NCI-H2171 (cell line): ENCODE measurements around the gene KRT83.
"Not testable (repeated sequence)": the region's sequence is repeated elsewhere in the genome, so short reads cannot be mapped to it uniquely, and the experiment has no call there.

Source experiments
- DNase-seq: peaks from one replicate; lab custom pipeline; 2025; lab: John Stamatoyannopoulos, UW

Gene KRT83

DNA sequence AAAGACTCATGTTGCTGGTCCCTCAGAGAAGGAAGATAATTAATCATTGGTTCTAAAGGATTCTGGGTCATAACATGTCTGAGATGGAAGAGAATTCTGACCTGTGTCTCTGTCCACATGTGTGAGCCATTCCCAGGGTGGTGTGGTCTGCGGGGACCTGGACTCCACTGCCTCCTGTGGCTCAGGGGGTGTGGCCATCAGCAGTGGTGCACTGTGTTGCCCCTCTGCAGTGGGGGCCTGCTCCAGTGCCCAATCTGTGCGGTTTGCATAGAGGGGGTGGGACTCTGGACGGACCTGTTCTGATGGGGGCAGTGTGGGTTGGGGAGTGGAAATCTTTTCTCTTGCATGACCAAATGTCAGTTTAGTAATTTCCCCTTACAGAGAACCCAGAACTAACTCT, 32.6 kb upstream of the KRT83 start:
- no peak for DNase-seq

DNA sequence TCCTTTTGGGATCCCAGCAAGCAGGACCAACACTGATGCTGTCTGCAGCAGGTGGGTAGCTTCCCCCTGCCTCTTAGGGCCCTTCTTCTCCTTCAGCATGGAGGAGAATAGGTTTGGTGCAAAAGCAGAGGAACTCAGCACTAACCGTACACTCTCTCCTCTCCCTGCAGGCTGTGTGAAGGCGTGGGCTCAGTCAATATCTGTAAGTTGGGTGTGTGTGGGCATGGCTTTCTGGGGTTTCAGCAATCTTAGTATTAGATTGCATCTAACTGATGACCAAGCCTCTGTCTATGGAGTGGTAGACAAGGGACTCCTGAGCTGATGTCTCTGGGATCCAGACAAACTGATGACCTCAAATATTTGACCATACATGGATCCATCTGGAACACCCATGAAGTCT, 31.8 kb upstream of the KRT83 start:
- DNase-seq = no peak

DNA sequence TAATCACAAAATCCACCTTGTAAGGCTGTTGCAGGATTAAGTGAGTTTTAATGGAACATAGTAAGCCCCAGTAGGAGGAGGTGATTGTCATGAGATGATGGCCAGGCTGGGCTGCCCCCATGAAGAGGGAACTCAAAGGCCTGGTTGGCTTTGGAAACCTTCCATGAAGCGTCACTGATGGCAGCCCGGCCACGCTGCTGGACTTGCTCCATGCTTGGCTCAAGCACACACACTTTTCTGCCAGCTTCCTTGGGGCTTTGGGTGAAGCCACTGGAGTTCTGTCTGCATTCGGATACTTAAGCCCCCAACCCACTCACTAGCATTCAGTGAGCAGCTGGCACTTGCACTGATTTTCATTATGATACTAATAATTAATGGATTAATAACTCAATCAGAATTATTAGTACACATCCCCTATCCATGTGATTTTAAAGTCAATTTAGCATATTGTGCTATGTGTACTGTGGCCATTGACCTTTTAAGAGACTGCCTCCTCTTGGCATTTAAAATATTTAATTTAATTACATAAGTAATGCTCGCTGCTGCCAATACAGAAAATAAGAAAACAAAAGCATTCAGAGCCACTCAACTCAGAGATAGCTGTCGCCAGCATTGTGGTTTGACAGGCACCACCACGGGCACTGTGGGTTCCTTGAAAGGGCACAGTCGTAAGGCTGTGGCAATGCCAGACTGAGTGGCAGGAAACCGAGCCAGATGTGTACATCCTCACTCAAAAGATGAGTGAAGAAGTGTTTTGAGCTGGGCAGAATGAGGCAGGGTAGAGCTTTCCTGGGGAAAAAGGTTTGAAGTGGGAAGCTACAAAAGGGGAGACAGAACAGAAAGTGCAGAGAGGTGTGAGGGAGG, 30.2 kb upstream of the KRT83 start:
- no peak for DNase-seq

DNA sequence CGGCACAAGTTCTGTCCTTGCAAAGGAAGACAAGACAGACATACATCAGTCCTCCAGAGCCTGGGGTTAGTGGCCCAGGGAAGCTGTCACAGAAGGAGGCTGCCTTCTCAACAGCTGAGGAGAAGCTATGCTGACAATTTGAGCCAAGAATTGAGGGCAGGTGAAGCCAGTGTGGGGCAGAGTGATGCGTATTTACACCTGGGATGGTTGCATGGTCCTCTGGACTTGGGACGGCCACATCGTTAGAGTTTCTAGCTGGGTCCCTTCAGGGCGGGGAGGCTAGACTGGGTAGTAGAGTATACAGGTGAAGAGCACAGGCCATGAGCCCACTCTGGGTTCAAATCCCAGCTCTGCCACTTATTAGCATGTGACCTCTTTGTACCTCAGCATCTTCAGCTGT, 29.6 kb upstream of the KRT83 start:
- DNase-seq = no peak

DNA sequence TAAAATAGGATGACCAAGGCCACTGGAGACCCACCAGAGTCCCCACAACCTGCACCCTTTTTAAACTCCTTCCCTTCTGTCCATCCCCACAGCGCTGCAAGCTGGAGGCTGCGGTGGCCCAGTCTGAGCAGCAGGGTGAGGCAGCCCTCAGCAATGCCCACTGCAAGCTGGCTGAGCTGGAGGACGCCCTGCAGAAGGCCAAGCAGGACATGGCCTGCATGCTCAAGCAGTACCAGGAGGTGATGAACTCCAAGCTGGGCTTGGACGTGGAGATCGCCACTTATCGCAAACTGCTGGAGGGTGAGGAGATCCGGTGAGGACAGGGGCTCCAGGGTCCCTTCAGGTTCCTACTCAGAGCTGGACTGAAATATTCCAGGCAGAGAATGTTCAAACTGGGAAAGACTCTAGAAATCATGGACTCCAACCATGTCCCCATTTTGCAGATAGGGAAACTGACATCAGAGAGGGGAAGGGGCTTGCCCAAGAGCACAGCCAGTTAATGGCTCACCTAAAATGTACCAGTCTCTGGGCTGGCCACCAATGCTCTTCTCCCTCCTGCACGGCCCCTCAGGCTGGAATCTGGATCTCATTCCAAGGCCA, 28.9 kb upstream of the KRT83 start:
- no peak for DNase-seq

DNA sequence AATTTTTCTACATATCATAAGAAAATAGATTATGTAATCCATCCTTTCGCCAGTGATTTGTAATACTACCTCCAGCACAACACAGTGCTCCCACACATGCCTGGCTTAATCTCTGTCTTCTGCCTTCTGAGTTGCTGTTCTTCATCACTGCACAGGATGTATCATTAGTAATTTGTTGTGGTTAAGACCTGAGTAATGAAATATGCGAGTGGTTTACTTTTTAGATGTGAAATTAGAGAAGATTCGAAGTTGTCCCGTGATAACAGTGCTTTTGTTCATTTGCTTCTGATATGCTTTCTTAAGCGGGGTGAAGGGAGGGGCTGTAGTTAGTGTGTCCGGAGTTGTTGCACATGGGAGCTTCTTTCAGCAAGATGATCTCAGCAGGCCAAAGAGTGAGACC, 28.0 kb upstream of the KRT83 start:
- DNase-seq = no peak

GRCh38 chr12:52347551-52348510, 26.6 kb upstream of the KRT83 start:
- DNase-seq = no peak

GRCh38 chr12:52347016-52347415, 25.8 kb upstream of the KRT83 start:
- no peak for DNase-seq

GRCh38 chr12:52346593-52346992, 25.4 kb upstream of the KRT83 start:
- DNase-seq = no peak

GRCh38 chr12:52345041-52345440, 23.8 kb upstream of the KRT83 start:
- DNase-seq = not testable (repeated sequence)

- no peak for DNase-seq
Measured at GRCh38 chr12:52344111-52344510, 22.9 kb upstream of the KRT83 start.

DNA sequence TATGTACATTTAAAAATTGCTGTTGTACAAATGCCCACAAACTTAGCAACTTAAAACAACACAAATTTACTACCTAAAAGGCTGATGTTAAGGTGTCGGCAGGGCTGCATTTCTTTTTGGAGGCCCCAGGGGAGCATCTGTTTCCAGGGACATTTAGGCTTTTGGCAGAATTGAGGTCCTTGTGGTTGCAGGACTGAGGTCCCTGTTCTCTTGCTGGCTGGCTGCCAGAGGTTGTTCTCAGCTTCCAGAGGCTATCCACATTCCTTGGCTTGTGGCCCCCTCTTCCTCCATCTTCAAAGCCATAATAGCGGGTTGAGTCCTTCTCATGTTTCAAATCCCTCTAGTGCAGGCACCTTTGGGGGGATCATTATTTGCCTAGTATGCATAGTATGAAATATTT, 22.4 kb upstream of the KRT83 start:
- no peak for DNase-seq

DNA sequence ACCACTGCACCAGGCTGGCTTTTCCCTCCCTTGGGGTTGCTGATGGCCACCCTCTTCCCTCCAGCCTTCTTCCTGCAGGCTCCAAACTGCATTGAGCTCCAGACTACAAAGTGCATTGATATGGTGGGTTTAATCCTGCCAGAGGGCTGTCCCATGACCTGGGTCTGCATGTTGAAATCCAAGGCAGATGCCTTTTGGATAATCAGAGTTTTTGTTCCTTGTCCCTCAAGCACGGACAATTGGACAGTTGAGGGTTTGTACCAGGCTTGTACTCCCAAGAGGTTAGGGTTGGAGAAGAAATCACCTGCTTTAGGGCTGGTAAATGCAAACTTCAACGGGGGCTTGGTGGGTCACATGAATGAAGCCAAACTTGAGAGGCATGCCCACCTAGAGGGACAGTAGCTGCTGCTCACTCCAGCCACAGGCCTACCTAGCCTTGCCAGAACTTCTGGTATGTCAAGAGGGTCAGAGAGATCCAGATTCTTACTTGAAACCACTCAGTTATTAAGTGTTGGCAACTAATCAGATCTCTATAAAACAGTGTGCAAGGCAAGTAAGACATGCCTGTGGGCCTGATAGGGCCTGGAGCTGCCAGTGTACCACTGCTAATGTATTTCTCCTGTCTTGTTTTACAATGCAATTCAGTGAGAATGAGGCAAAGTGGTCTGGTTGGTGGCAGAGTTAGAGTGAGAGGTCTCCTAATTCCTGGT, 21.7 kb upstream of the KRT83 start:
- no peak for DNase-seq

GRCh38 chr12:52341066-52341580, 19.9 kb upstream of the KRT83 start:
- no peak for DNase-seq

DNA sequence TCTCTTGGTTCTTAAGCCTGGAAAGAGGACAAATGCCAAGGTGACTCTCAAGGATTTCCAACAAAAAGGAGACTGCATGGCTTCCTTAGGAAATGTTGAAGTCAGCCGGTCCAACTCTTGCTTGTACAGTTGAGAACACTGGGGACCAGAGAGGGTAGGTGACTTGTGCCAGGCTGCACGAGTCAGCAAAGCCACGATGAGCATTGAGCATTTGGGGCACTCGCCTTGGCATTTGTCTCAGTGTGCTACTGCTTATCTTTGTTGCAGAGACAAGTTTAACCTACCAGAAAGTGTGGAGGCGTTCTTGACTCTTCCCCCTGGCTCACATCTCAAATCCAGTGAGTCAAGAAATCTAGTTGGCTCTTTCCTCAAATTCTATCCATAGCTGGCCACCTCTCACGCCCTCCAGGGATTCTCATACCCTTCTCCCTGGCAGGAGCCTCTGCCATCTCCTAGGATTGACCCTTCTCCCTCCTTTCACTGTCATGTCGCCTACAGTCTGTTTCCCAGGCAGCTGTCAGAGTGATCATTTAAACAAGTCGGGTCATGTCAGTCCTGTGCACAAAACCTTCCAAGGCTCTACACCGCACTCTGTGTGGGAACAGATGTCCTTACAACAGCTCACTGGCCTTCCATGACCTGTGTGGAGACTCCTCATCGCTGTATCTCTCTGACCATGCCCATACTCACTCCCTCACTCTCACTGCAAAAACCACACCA, 17.2 kb upstream of the KRT83 start:
- peak; percentile 66 for DNase-seq

DNA sequence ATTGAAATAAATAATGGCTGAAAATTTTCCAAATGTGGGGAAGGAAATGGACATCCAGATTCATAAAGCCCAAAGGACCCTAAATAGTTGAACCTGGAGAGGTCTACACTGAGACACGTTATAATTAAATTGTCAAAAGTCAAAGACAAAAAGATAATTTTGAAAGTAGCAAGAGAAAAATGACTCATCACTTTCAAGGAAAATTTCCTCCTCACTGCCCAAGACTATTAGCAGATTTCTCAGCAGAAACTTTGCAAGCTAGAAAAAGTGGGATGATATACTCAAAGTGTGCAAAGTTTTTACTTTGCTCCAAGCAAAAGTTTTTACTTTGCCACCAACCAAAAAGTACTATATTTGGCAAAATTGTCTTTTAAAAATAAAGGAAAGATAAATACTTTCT, 15.9 kb upstream of the KRT83 start:
- DNase-seq = no peak

DNA sequence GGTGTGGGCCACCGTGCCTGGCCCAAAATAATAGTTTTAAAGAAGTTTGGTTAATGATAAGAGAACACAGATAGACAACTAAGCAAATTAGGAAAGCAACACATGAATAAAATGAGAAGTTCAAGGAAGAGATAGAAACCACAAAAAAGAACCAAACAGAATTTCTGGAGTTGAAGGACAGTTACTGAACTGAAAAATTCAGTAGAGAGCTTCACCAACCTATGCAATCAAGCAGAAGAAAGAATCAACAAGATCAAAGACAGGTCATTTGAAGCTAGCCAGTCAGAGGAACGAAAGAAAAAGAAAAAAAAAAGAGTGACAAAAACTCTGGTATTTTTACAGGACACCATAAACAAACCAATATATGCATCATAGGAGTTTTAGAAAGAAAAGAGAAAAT, 15.4 kb upstream of the KRT83 start:
- no peak for DNase-seq

DNA sequence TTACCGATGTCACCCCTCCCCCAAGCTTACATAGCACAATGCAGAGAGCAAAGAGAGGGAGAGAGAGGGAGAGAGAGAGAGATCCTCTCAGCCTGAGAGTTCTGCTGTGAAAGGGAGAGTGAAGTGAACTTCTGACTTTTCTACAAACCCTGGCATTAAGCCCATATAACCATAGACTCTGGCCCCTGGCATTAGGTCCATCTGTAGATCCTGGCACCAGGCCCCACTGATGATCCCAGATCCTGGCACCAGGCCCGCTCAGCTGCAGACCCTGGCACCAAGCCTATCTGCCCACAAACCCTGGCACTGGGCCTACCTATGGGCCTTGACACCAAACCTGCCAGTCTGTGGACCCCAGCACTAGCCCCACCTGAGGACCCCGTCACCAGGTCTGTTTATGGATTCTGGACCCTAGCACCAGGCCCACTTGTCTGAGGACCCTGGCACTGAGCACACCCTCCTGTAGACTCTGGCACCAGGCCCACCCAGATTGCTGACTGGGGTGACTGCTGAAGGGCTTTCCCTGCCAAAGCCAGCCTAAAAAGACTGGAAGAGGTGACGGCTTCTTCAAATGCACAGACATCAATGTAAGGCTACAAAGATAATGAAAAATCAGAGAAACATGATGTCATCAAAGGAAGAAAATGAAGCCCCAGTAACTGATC, 14.5 kb upstream of the KRT83 start:
- DNase-seq = no peak

DNA sequence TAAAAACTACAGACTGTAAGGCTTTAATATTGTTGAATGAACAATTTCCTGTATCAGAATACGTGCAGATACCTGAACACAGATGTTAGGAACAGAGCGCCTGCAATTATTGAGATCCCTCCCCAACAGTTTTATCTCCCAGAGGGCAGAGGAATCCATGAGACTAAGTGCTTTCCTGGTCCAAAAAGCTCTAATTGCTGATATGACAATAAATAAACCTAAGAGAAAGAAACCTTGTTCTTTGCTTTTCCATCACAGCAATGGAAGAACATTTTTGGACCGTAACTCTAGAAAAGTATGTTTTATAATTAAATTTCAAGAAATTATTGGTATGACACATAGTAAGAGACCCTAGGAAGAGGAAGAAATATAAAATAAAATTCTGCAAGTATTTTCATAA, 13.0 kb upstream of the KRT83 start:
- no peak for DNase-seq

- no peak for DNase-seq
Measured at GRCh38 chr12:52333321-52333720, 12.1 kb upstream of the KRT83 start.

DNA sequence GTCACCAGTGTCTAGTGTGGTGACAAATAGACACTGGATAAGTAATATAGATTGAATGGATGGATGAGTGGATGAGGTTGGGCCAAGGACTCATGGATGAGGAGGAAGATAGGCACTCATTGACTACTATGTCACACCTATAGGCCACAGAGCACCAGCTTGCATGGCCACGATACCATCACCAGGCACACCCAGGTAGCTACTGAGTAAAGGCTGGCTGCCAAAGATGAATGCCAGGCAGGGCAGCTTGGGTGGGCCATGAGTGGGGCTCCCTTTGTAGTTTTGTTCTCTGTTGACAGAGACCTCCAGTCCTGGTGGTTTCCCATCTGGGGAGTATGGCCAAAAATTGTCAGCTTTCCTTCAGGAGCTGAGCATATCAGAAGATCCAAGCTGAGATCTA, 11.2 kb upstream of the KRT83 start:
- no peak for DNase-seq
